Brain microvascular endothelial cell (primary cell): Measurements from ENCODE around the gene KCTD7.
A peak's percentile ranks its signal among the peaks of the same experiment; 100 is the strongest.
"Not testable (repeated sequence)": the region's sequence is repeated elsewhere in the genome, so short reads cannot be mapped to it uniquely, and the experiment has no call there.

Source experiments
- DNase-seq: peaks from one replicate; pipeline ENCODE4 v3.0.0-alpha.2; 2020
- H3K27ac ChIP-seq: fragments of 250-450 bp; sonication (Bioruptor Pico); 2 replicates; pipeline ENCODE4 v1.5.1; 2020; ENCODE audit warnings: mild to moderate bottlenecking, moderate library complexity
- H3K27me3 ChIP-seq: fragments of 250-450 bp; sonication (Bioruptor Pico); replicated peaks from 2 replicates; pipeline ENCODE4 v1.5.1; 2020; ENCODE audit warnings: mild to moderate bottlenecking
- H3K36me3 ChIP-seq: fragments of 250-450 bp; sonication (Bioruptor Pico); replicated peaks from 2 replicates; pipeline ENCODE4 v1.5.1; 2020; ENCODE audit warnings: mild to moderate bottlenecking
- H3K4me3 ChIP-seq: 2 replicates; pipeline ENCODE4 v1.5.1; 2011; ENCODE audit warnings: low read depth, mild to moderate bottlenecking, control low read depth, low read length, moderate library complexity
- CTCF ChIP-seq: IDR thresholded peaks from 2 replicates; pipeline ENCODE4 v1.5.1; 2011; ENCODE audit warnings: low read depth, mild to moderate bottlenecking, moderate library complexity, low read length, control low read depth, inconsistent platforms; ENCODE audit errors: missing control alignments
- in situ Hi-C: cut with HindIII; loops from 2 replicates; pipeline ENCODE4 v1.10.0; 2017; ENCODE audit warnings: low sequenced_read_pairs, low pct_ligation_motif_present

KCTD7 gene

GRCh38 chr7:66591799-66592596 is 36.7 kb upstream of the KCTD7 start:
- TF ChIP-seq CTCF = no peak
- in situ Hi-C loops = no loop called here
- Histone ChIP-seq H3K36me3 (no peaks in the 10 kb centered on the region), H3K4me3 (peak overlapping the region; percentile 96), H3K27ac (peak overlapping the region; percentile 97), H3K27me3 (no peaks in the 10 kb centered on the region)
- DNase-seq = peak; percentile 84

GRCh38 chr7:66592597-66593146 is 36.0 kb upstream of the KCTD7 start:
- Histone ChIP-seq H3K4me3 (peak overlapping the region; percentile 96), H3K27ac (peak overlapping the region; percentile 97)
- DNase-seq, in situ Hi-C loops, H3K36me3 ChIP-seq, H3K27me3 ChIP-seq: not testable (repeated sequence)

GRCh38 chr7:66594082-66594481 is 34.6 kb upstream of the KCTD7 start:
- not testable (repeated sequence) for DNase-seq

GRCh38 chr7:66597461-66597860 is 31.2 kb upstream of the KCTD7 start:
- Histone ChIP-seq H3K4me3 (no peak overlapping the region), H3K27me3 (no peaks in the 10 kb centered on the region), H3K27ac (no peak overlapping the region), H3K36me3 (no peaks in the 10 kb centered on the region)
- no peak for TF ChIP-seq CTCF
- in situ Hi-C loops = no loop called here
- DNase-seq = no peak

More at GRCh38 chr7:66594082-66594481, 34.6 kb upstream of the KCTD7 start:
- H3K4me3 ChIP-seq, H3K27ac ChIP-seq, H3K36me3 ChIP-seq, in situ Hi-C loops, H3K27me3 ChIP-seq: not testable (repeated sequence)

- Histone ChIP-seq H3K27me3 (no peaks in the 10 kb centered on the region), H3K36me3 (no peaks in the 10 kb centered on the region), H3K4me3 (no peak overlapping the region), H3K27ac (no peak overlapping the region)
- no peak for DNase-seq
- in situ Hi-C loops = no loop called here
- TF ChIP-seq CTCF = no peak
Observed at GRCh38 chr7:66602159-66602558, 26.5 kb upstream of the KCTD7 start.

- no peak for DNase-seq
- TF ChIP-seq CTCF = no peak
- Histone ChIP-seq H3K4me3 (no peak overlapping the region), H3K27me3 (no peaks in the 10 kb centered on the region), H3K27ac (no peak overlapping the region), H3K36me3 (no peaks in the 10 kb centered on the region)
- in situ Hi-C loops = no loop called here
Observed at GRCh38 chr7:66604198-66604597, 24.5 kb upstream of the KCTD7 start.

- in situ Hi-C loops, H3K27me3 ChIP-seq, DNase-seq: not testable (repeated sequence)
Observed at GRCh38 chr7:66606540-66607291, 22.0 kb upstream of the KCTD7 start.

More at GRCh38 chr7:66606540-66607291, 22.0 kb upstream of the KCTD7 start:
- not testable (repeated sequence) for H3K4me3 ChIP-seq, H3K36me3 ChIP-seq, H3K27ac ChIP-seq
